GM18858 (cell line): ENCODE measurements around the gene LMAN2.

Experiments
- ATAC-seq: cut with Tn5 transposase; IDR thresholded peaks from one replicate; pipeline ENCODE4 v1.9.1; 2021; ENCODE audit not compliant: unreplicated experiment

Gene LMAN2

GRCh38 chr5:177329883-177330282 is 21.6 kb downstream of the LMAN2 start:
- ATAC-seq: no peak

GRCh38 chr5:177328545-177329231 is 22.8 kb downstream of the LMAN2 start:
- no peak for ATAC-seq

- ATAC-seq: no peak
These were observed 23.6 kb downstream of the LMAN2 start for GRCh38 chr5:177327539-177328522.

- no peak for ATAC-seq
These were observed 25.5 kb downstream of the LMAN2 start for GRCh38 chr5:177325868-177326381.

GRCh38 chr5:177320879-177321278 is 30.6 kb downstream of the LMAN2 start:
- ATAC-seq: no peak

- ATAC-seq: no peak
These were observed 31.4 kb downstream of the LMAN2 start for GRCh38 chr5:177319913-177320588.

GRCh38 chr5:177317959-177318377 is 33.5 kb downstream of the LMAN2 start:
- ATAC-seq: no peak

GRCh38 chr5:177316005-177316404 is 35.5 kb downstream of the LMAN2 start:
- no peak for ATAC-seq

GRCh38 chr5:177315411-177315810 is 36.1 kb downstream of the LMAN2 start:
- no peak for ATAC-seq

GRCh38 chr5:177314376-177315342 is 36.8 kb downstream of the LMAN2 start:
- no peak for ATAC-seq

GRCh38 chr5:177313561-177314259 is 37.8 kb downstream of the LMAN2 start:
- no peak for ATAC-seq

GRCh38 chr5:177312649-177313181 is 38.8 kb downstream of the LMAN2 start:
- peak; percentile 8 for ATAC-seq

- peak; percentile 60 for ATAC-seq
These were observed 39.5 kb downstream of the LMAN2 start, which contains the start of gene MXD3 for GRCh38 chr5:177311723-177312648. Gene MXD3 (minus strand): TSS chr5:177311898. CDS start chr5:177311830, 68 bp downstream.

GRCh38 chr5:177311392-177311722 is 40.1 kb downstream of the LMAN2 start:
- ATAC-seq: no peak

- peak; percentile 27 for ATAC-seq
These were observed 40.6 kb downstream of the LMAN2 start for GRCh38 chr5:177310757-177311391.

GRCh38 chr5:177310332-177310731 is 41.1 kb downstream of the LMAN2 start:
- ATAC-seq: no peak

GRCh38 chr5:177309351-177310191 is 41.9 kb downstream of the LMAN2 start:
- no peak for ATAC-seq
